H1 (cell line): Measurements from ENCODE around the gene IKZF3. TPM values are rescaled to one million over a fixed set of nuclear protein-coding genes. Genes with fewer than 3 reads are reported as not detected.

Experiments used
- CTCF ChIA-PET: fragments of 300-600 bp; sonication (Branson Sonifier 250); formaldehyde crosslinking; loops from one replicate; lab custom pipeline; 2021; ENCODE audit not compliant: partially characterized antibody; lab: Charles Lee
- POLR2A ChIA-PET: fragments of 300-600 bp; sonication (Branson Sonifier 250); formaldehyde crosslinking; loops from one replicate; lab custom pipeline; 2021; ENCODE audit warnings: inconsistent platforms; ENCODE audit not compliant: partially characterized antibody; lab: Charles Lee
- DNase-seq, 2 experiments: peaks; one replicate each; pipeline versions ENCODE4 v3.0.0 to v3.0.0-alpha.2; 2010 to 2022; ENCODE audit warnings: low spot score in 2 of 2, low read depth in 1 of 2, mixed read lengths in 1 of 2
- FAIRE-seq: peaks from 2 replicates; lab custom pipeline; 2011; peaks lifted over from hg19 to GRCh38; lab: Jason Lieb, UNC
- H2AFZ ChIP-seq: 2 replicates; pipeline ENCODE4 v1.8.1; 2012; ENCODE audit warnings: low read length, inconsistent platforms
- H2AK5ac ChIP-seq: 2 replicates; pipeline ENCODE4 v1.6.1; 2013; ENCODE audit warnings: low read depth, low read length
- H2BK120ac ChIP-seq: replicated peaks from 2 replicates; pipeline ENCODE3; 2013; ENCODE audit warnings: low read depth, low read length, inconsistent platforms
- H2BK12ac ChIP-seq: 2 replicates; pipeline ENCODE4 v1.6.1; 2013; ENCODE audit warnings: low read depth, low read length
- H2BK15ac ChIP-seq: 2 replicates; pipeline ENCODE4 v1.6.1; 2013; ENCODE audit warnings: low read length
- H2BK20ac ChIP-seq: 2 replicates; pipeline ENCODE4 v1.6.1; 2013; ENCODE audit warnings: low read length
- H2BK5ac ChIP-seq: 2 replicates; pipeline ENCODE4 v1.6.1; 2013; ENCODE audit warnings: low read depth, low read length
- H3K14ac ChIP-seq: 2 replicates; pipeline ENCODE4 v1.6.1; 2013; ENCODE audit warnings: inconsistent platforms; ENCODE audit not compliant: insufficient read length
- H3K18ac ChIP-seq: 2 replicates; pipeline ENCODE4 v1.6.1; 2013; ENCODE audit warnings: low read length; ENCODE audit errors: extremely low read depth
- H3K23ac ChIP-seq: 2 replicates; pipeline ENCODE4 v1.6.1; 2013; ENCODE audit warnings: inconsistent platforms; ENCODE audit not compliant: insufficient read length
- H3K23me2 ChIP-seq: 2 replicates; pipeline ENCODE4 v1.6.1; 2013; ENCODE audit warnings: low read depth, low read length
- H3K27ac ChIP-seq: 2 replicates; pipeline ENCODE4 v1.6.1; 2011; ENCODE audit warnings: low read depth, low read length, inconsistent platforms
- H3K27me3 ChIP-seq, 4 experiments: replicated peaks in 1 of 4; 1 replicate in 1 of 4; 2 replicates in 3 of 4; pipeline versions ENCODE4 v1.6.1 to v1.8.1; 2011 to 2013; ENCODE audit warnings: low read length in 3 of 4, mild to moderate bottlenecking in 3 of 4, inconsistent platforms in 2 of 4, mixed read lengths in 2 of 4, moderate library complexity in 1 of 4; ENCODE audit not compliant: control insufficient read depth in 3 of 4, insufficient read depth in 3 of 4; ENCODE audit errors: extremely low read depth in 1 of 4
- H3K36me3 ChIP-seq, 4 experiments: 2 replicates each; pipeline versions ENCODE4 v1.6.1 to v1.8.1; 2011 to 2013; ENCODE audit warnings: mild to moderate bottlenecking in 4 of 4, low read length in 3 of 4, moderate library complexity in 2 of 4, control low read depth in 1 of 4, inconsistent platforms in 1 of 4; ENCODE audit not compliant: insufficient read depth in 4 of 4, control insufficient read depth in 2 of 4
- H3K4ac ChIP-seq: replicated peaks from 2 replicates; pipeline ENCODE3; 2013; ENCODE audit warnings: low read length, low read depth, mixed read lengths, inconsistent platforms; ENCODE audit not compliant: insufficient read length
- H3K4me1 ChIP-seq, 4 experiments: replicated peaks in 1 of 4; 1 replicate in 1 of 4; 2 replicates in 3 of 4; pipeline versions ENCODE4 v1.6.1 to v1.8.1; 2011 to 2013; ENCODE audit warnings: low read length in 3 of 4, inconsistent platforms in 2 of 4, mixed read lengths in 1 of 4; ENCODE audit not compliant: insufficient read depth in 4 of 4, control insufficient read depth in 3 of 4
- H3K4me2 ChIP-seq, 2 experiments: 2 replicates each; pipeline versions ENCODE4 v1.6.1 to v1.8.1; 2011 to 2013; ENCODE audit warnings: low read depth in 2 of 2, low read length in 2 of 2, control low read depth in 1 of 2, inconsistent platforms in 1 of 2, mild to moderate bottlenecking in 1 of 2; ENCODE audit not compliant: insufficient read depth in 1 of 2
- H3K4me3 ChIP-seq, 4 experiments: fragments of 200-600, 300-600 bp in 1 of 4; sonication (generic), shearing (Covaris generic), sonication (Bioruptor Twin) in 1 of 4; 2 replicates each; pipeline versions ENCODE4 v1.5.1 to v1.8.1; 2011 to 2016; ENCODE audit warnings: low read length in 4 of 4, low read depth in 3 of 4, control low read depth in 2 of 4, inconsistent platforms in 2 of 4, mild to moderate bottlenecking in 2 of 4, mixed read lengths in 1 of 4, moderate library complexity in 1 of 4; ENCODE audit not compliant: insufficient read depth in 2 of 4; ENCODE audit errors: extremely low read depth in 1 of 4
- H3K56ac ChIP-seq: replicated peaks from 2 replicates; pipeline ENCODE3; 2013; ENCODE audit warnings: low read depth, mild to moderate bottlenecking, mixed read lengths, low read length, inconsistent platforms; ENCODE audit not compliant: insufficient read length
- H3K79me1 ChIP-seq: 2 replicates; pipeline ENCODE4 v1.6.1; 2013; ENCODE audit warnings: low read depth, low read length, control low read depth
- H3K79me2 ChIP-seq, 2 experiments: 2 replicates each; pipeline versions ENCODE4 v1.6.1 to v1.8.1; 2012 to 2013; ENCODE audit warnings: low read length in 2 of 2, mild to moderate bottlenecking in 2 of 2, inconsistent platforms in 1 of 2; ENCODE audit not compliant: insufficient read depth in 2 of 2, control insufficient read depth in 1 of 2
- H3K9ac ChIP-seq, 4 experiments: replicated peaks in 1 of 4; 1 replicate in 1 of 4; 2 replicates in 3 of 4; pipeline versions ENCODE4 v1.6.1 to v1.8.1; 2011 to 2013; ENCODE audit warnings: low read depth in 3 of 4, low read length in 3 of 4, control low read depth in 2 of 4, mild to moderate bottlenecking in 2 of 4, moderate library complexity in 2 of 4, inconsistent platforms in 1 of 4; ENCODE audit errors: extremely low read depth in 1 of 4
- H3K9me3 ChIP-seq, 2 experiments: 2 replicates each; pipeline versions ENCODE4 v1.6.1 to v1.8.1; 2012 to 2013; ENCODE audit warnings: mild to moderate bottlenecking in 2 of 2, moderate library complexity in 2 of 2, control low read depth in 1 of 2, inconsistent platforms in 1 of 2, low read depth in 1 of 2, low read length in 1 of 2, mixed read lengths in 1 of 2; ENCODE audit not compliant: insufficient read depth in 2 of 2
- H4K20me1 ChIP-seq, 2 experiments: replicated peaks in 1 of 2; 2 replicates each; pipeline versions ENCODE3 to v1.8.1; 2011 to 2013; ENCODE audit warnings: inconsistent platforms in 2 of 2, low read length in 2 of 2, mild to moderate bottlenecking in 1 of 2; ENCODE audit not compliant: insufficient read depth in 2 of 2, control insufficient read depth in 1 of 2
- H4K5ac ChIP-seq: 2 replicates; pipeline ENCODE4 v1.6.1; 2013; ENCODE audit warnings: low read length, low read depth, mixed read lengths, inconsistent platforms; ENCODE audit not compliant: insufficient read length
- H4K8ac ChIP-seq: 2 replicates; pipeline ENCODE4 v1.8.0; 2013; ENCODE audit warnings: mild to moderate bottlenecking, moderate library complexity, low read length, inconsistent platforms; ENCODE audit not compliant: insufficient read depth; ENCODE audit errors: extremely low read depth
- H4K91ac ChIP-seq: replicated peaks from 2 replicates; pipeline ENCODE3; 2013; ENCODE audit warnings: low read length, mixed read lengths, inconsistent platforms; ENCODE audit not compliant: insufficient read length
- BCL11A ChIP-seq, 2 experiments: IDR thresholded peaks; one replicate each; pipeline ENCODE4 v1.6.1; 2011; ENCODE audit warnings: low read depth in 2 of 2, low read length in 2 of 2, mild to moderate bottlenecking in 2 of 2
- CBX5 ChIP-seq: fragments of 300-800, 300-1000 bp; sonication (generic); IDR thresholded peaks from 2 replicates; pipeline ENCODE4 v1.7.1; 2016; ENCODE audit warnings: antibody characterized with exemption, low read length, low read depth
- CHD1 ChIP-seq: IDR thresholded peaks from 2 replicates; pipeline ENCODE4 v1.6.1; 2012; ENCODE audit warnings: low read depth, low read length, improper control_type of control experiment
- EZH2 ChIP-seq: fragments of 200-600 bp; sonication (generic); IDR thresholded peaks from 2 replicates; pipeline ENCODE4 v1.7.1; 2012; ENCODE audit warnings: low read depth, mild to moderate bottlenecking, moderate library complexity, low read length, inconsistent platforms; ENCODE audit not compliant: severe bottlenecking
- HDAC2 ChIP-seq, 2 experiments: fragments of 300-600 bp in 1 of 2; sonication (generic) in 1 of 2; IDR thresholded peaks; 2 replicates each; pipeline ENCODE4 v1.6.1; 2011 to 2012; ENCODE audit warnings: low read depth in 2 of 2, low read length in 2 of 2, mild to moderate bottlenecking in 2 of 2, moderate library complexity in 2 of 2, borderline replicate concordance in 1 of 2, inconsistent platforms in 1 of 2
- JUN ChIP-seq: IDR thresholded peaks from 2 replicates; pipeline ENCODE4 v1.6.1; 2011; ENCODE audit warnings: low read depth, mild to moderate bottlenecking, improper control_type of control experiment, low read length
- NANOG ChIP-seq: IDR thresholded peaks from 2 replicates; pipeline ENCODE4 v1.6.1; 2011; ENCODE audit warnings: low read length, low read depth, mild to moderate bottlenecking, inconsistent platforms; ENCODE audit not compliant: insufficient read depth, poor library complexity, severe bottlenecking
- NRF1 ChIP-seq: IDR thresholded peaks from 2 replicates; pipeline ENCODE4 v1.6.1; 2011; ENCODE audit warnings: mild to moderate bottlenecking, low read depth, low read length, improper control_type of control experiment
- SP2 ChIP-seq: IDR thresholded peaks from 2 replicates; pipeline ENCODE4 v1.6.1; 2012; ENCODE audit warnings: mild to moderate bottlenecking, low read length, inconsistent platforms
- SP4 ChIP-seq: IDR thresholded peaks from 2 replicates; pipeline ENCODE4 v1.6.1; 2012; ENCODE audit warnings: low read length, inconsistent platforms
- SRF ChIP-seq: IDR thresholded peaks from 2 replicates; pipeline ENCODE4 v1.6.1; 2011; ENCODE audit warnings: mild to moderate bottlenecking, low read depth, low read length, moderate library complexity
- TAF7 ChIP-seq: optimal IDR thresholded peaks from 2 replicates; pipeline ENCODE3; 2011; ENCODE audit warnings: low read depth, mild to moderate bottlenecking, inconsistent platforms, low read length, moderate library complexity, borderline replicate concordance
- TCF12 ChIP-seq: IDR thresholded peaks from 2 replicates; pipeline ENCODE4 v1.6.1; 2011; ENCODE audit warnings: low read depth, mild to moderate bottlenecking, low read length
- YY1 ChIP-seq: IDR thresholded peaks from 2 replicates; pipeline ENCODE4 v1.6.1; 2011; ENCODE audit warnings: low read depth, mild to moderate bottlenecking, low read length
- WGBS, 2 experiments: shearing (Covaris generic) in 1 of 2; methylation state at CpG; one replicate each; pipeline versions ENCODE4 v1.1.6 to v1.1.7; 2013 to 2015; ENCODE audit warnings: low lambda C conversion rate in 2 of 2, mixed read lengths in 2 of 2, inconsistent platforms in 1 of 2, low coverage in 1 of 2, missing lambda C conversion rate in 1 of 2; ENCODE audit not compliant: insufficient replicate concordance in 2 of 2, insufficient coverage in 1 of 2, insufficient read length in 1 of 2; ENCODE audit errors: extremely low coverage in 1 of 2, missing lambda C conversion rate in 1 of 2; 5-methylcytosine and 5-hydroxymethylcytosine counted together
- polyA plus RNA-seq, 7 experiments: library from polyadenylated mRNA; depleted of rRNA in 3 of 7; stranded (reverse) in 5 of 7; unstranded in 2 of 7; fragments of >200 nt in 5 of 7; fragments of 200-250 nt in 2 of 7; gene quantifications; 1 replicate in 5 of 7; 2 replicates in 1 of 7; 4 replicates in 1 of 7; pipeline versions ENCODE4 v1.2.1 to v1.2.3, GENCODE V29; 2011 to 2013; ENCODE audit warnings: missing spikeins in 2 of 7, mixed read lengths in 2 of 7
- total RNA-seq: library from RNA; stranded (reverse); fragmentation: NEBNext Ultra II Directional; extraction: Animal tissue kit (Norgen Biotek cat#: 25700); gene quantifications from 2 replicates; pipeline ENCODE4 v1.2.1, GENCODE V29; 2021

IKZF3 gene
- total and polyA plus RNA-seq, 2 of the 8 experiments (the other 6 are each of a cell fraction or from before 2014, with no cell fraction given), result 0.23 to 0.56 TPM

- peaks cover 0 to 4% (median 1%) of the 10 kb centered on the region in 4 experiments; a peak in 3 of 8 replicates for H3K36me3 ChIP-seq
- H3K9ac ChIP-seq, result no peak overlapping the region
- WGBS, 2 experiments, result 85% methylated on average over 10 of the region's 10 CpGs; no CpG with 5 or more reads in 1 of the 2 experiments
- no peak overlapping the region for H4K5ac ChIP-seq
- no peaks in the 10 kb centered on the region for H4K20me1 ChIP-seq
- H2AK5ac ChIP-seq, result no peak overlapping the region
- peaks cover 0 to 3% (median 2%) of the 10 kb centered on the region in 4 experiments; a peak in 2 of 7 replicates for H3K27me3 ChIP-seq
- no peak overlapping the region for H2BK120ac ChIP-seq
- 0 out of 2 replicates have a peak overlapping the region, but pooled peaks have one; percentile 43 for H2BK20ac ChIP-seq
- peak overlapping the region; percentile 30 for H4K91ac ChIP-seq
- POLR2A ChIA-PET, result interaction anchor here (1.1 to 8.1 kb wide), 6 partner anchors 9 to 63 kb away, joined by 3 to 54 read pairs (median 4); partner anchors contain the start of genes MIEN1 and PGAP3
- H2BK15ac ChIP-seq, result peak overlapping the region; percentile 53; the same call in 1 of the 2 replicates
- H2BK5ac ChIP-seq, result no peak overlapping the region; the same call in 1 of the 2 replicates
- DNase-seq, result no peak
- H3K4me1 ChIP-seq, result peaks cover 9 to 29% (median 21%) of the 10 kb centered on the region in 4 experiments
- CTCF ChIA-PET, result interaction anchor here (0.6 to 8.2 kb wide), 10 partner anchors 8 to 598 kb away, joined by 3 to 102 read pairs (median 3); partner anchors contain the start of gene MIEN1
- H3K4me3 ChIP-seq, result no peak overlapping the region
- H3K4me2 ChIP-seq, result peak overlapping the region in 1 of 2 experiments; percentile 13; a peak in 1 of 4 replicates
- H3K4ac ChIP-seq, result no peak overlapping the region
- peak overlapping the region; percentile 60; the same call in 1 of the 2 replicates for H4K8ac ChIP-seq
- no peak overlapping the region for H2AFZ ChIP-seq
- H2BK12ac ChIP-seq, result 0 out of 2 replicates have a peak overlapping the region, but pooled peaks have one; percentile 71
- H3K79me2 ChIP-seq, result no peaks in the 10 kb centered on the region
- TF ChIP-seq EZH2, result no peak
- no peak for TF ChIP-seq YY1
- TF ChIP-seq NANOG, result no peak
- TF ChIP-seq SRF, result no peak
- TF ChIP-seq HDAC2 (IDR thresholded peaks at IDR 0.05; ENCODE audit: borderline replicate concordance in 1 of 2, low read depth in 2 of 2, low read length in 2 of 2), result no peak
- no peak for TF ChIP-seq SP4
- no peak for TF ChIP-seq SP2
- TF ChIP-seq TCF12, result no peak
- TF ChIP-seq CHD1, result no peak
- TF ChIP-seq CBX5, result no peak
- no peak for TF ChIP-seq BCL11A (IDR thresholded peaks at IDR 0.05; ENCODE audit: low read depth in 2 of 2, low read length in 2 of 2)
- TF ChIP-seq TAF7, result no peak
- no peak for TF ChIP-seq NRF1
- TF ChIP-seq JUN, result no peak
- FAIRE-seq, result no peak
- no peak overlapping the region for H3K56ac ChIP-seq
- no peaks in the 10 kb centered on the region for H3K9me3 ChIP-seq
- peaks cover 10% of the 10 kb centered on the region; the same call in 1 of the 2 replicates for H3K23me2 ChIP-seq
- H3K79me1 ChIP-seq, result no peaks in the 10 kb centered on the region
- H3K14ac ChIP-seq, result no peak overlapping the region
- H3K27ac ChIP-seq, result no peak overlapping the region
- H3K23ac ChIP-seq, result no peak overlapping the region
- H3K18ac ChIP-seq, result no peak overlapping the region
Observed at GRCh38 chr17:39751637-39752036, 112.5 kb downstream of the IKZF3 start.
